ENCODE data around the gene ARL4C. TPM values are rescaled to one million over a fixed set of nuclear protein-coding genes. Genes with fewer than 3 reads are reported as not detected.
"Not testable (repeated sequence)": the region's sequence is repeated elsewhere in the genome, so short reads cannot be mapped to it uniquely, and the experiment has no call there.

ARL4C gene
- polyA plus RNA-seq, 4 donors = 38.7 to 55.2 (median 52.0) TPM

GRCh38 chr2:234479465-234479864 is 17.4 kb downstream of the ARL4C start:
- no peak for DNase-seq (ENCODE audit: low read depth in 4 of 4, low spot score in 2 of 4)

- no peak for DNase-seq (ENCODE audit: low read depth in 4 of 4, low spot score in 2 of 4)
Observed at GRCh38 chr2:234478121-234478858, 18.6 kb downstream of the ARL4C start.

- DNase-seq (ENCODE audit: low read depth in 4 of 4, low spot score in 2 of 4) = no peak
Observed at GRCh38 chr2:234476766-234477165, 20.1 kb downstream of the ARL4C start.

- no peak for DNase-seq (ENCODE audit: low read depth in 4 of 4, low spot score in 2 of 4)
Observed at GRCh38 chr2:234474654-234475053, 22.2 kb downstream of the ARL4C start.

- no peak for DNase-seq (ENCODE audit: low read depth in 4 of 4, low spot score in 2 of 4)
Observed at GRCh38 chr2:234472155-234472554, 24.7 kb downstream of the ARL4C start.

GRCh38 chr2:234469972-234470371 is 26.9 kb downstream of the ARL4C start:
- no peak for DNase-seq (ENCODE audit: low read depth in 4 of 4, low spot score in 2 of 4)

- no peak for DNase-seq (ENCODE audit: low read depth in 4 of 4, low spot score in 2 of 4)
Observed at GRCh38 chr2:234469251-234469845, 27.5 kb downstream of the ARL4C start.

- DNase-seq (ENCODE audit: low read depth in 4 of 4, low spot score in 2 of 4) = no peak
Observed at GRCh38 chr2:234468503-234468902, 28.4 kb downstream of the ARL4C start.

- no peak for DNase-seq (ENCODE audit: low read depth in 4 of 4, low spot score in 2 of 4)
Observed at GRCh38 chr2:234467289-234467688, 29.6 kb downstream of the ARL4C start.

- DNase-seq (ENCODE audit: low read depth in 4 of 4, low spot score in 2 of 4) = no peak
Observed at GRCh38 chr2:234464291-234464645, 32.6 kb downstream of the ARL4C start.

GRCh38 chr2:234463626-234464290 is 33.1 kb downstream of the ARL4C start:
- DNase-seq (ENCODE audit: low read depth in 4 of 4, low spot score in 2 of 4) = no peak

GRCh38 chr2:234462218-234462992 is 34.5 kb downstream of the ARL4C start:
- DNase-seq (ENCODE audit: low read depth in 4 of 4, low spot score in 2 of 4) = no peak

GRCh38 chr2:234459401-234460009 is 37.4 kb downstream of the ARL4C start:
- no peak for DNase-seq (ENCODE audit: low read depth in 4 of 4, low spot score in 2 of 4)

- no peak for DNase-seq (ENCODE audit: low read depth in 4 of 4, low spot score in 2 of 4)
Observed at GRCh38 chr2:234458466-234458865, 38.4 kb downstream of the ARL4C start.

GRCh38 chr2:234457421-234457820 is 39.5 kb downstream of the ARL4C start:
- DNase-seq (ENCODE audit: low read depth in 4 of 4, low spot score in 2 of 4) = no peak

GRCh38 chr2:234455246-234455645 is 41.6 kb downstream of the ARL4C start:
- not testable (repeated sequence) for DNase-seq (ENCODE audit: low read depth in 4 of 4, low spot score in 2 of 4)

GRCh38 chr2:234454433-234454832 is 42.4 kb downstream of the ARL4C start:
- DNase-seq (ENCODE audit: low read depth in 4 of 4, low spot score in 2 of 4) = no peak

- DNase-seq (ENCODE audit: low read depth in 4 of 4, low spot score in 2 of 4) = no peak
Observed at GRCh38 chr2:234453216-234453615, 43.7 kb downstream of the ARL4C start.

GRCh38 chr2:234451852-234452625 is 44.8 kb downstream of the ARL4C start:
- DNase-seq (ENCODE audit: low read depth in 4 of 4, low spot score in 2 of 4) = no peak

- DNase-seq (ENCODE audit: low read depth in 4 of 4, low spot score in 2 of 4) = no peak
Observed at GRCh38 chr2:234451242-234451641, 45.6 kb downstream of the ARL4C start.

Measured in left renal cortex interstitium (tissue), 4 donors.